ENCODE data around the gene TTLL3. TPM values are rescaled to one million over a fixed set of nuclear protein-coding genes. Genes with fewer than 3 reads are reported as not detected.
"Not testable (repeated sequence)": the region's sequence is repeated elsewhere in the genome, so short reads cannot be mapped to it uniquely, and the experiment has no call there.

The TTLL3 gene
- total RNA-seq, 1 donor from 2014 or later = 13.6 TPM

- H3K4me1 ChIP-seq (ENCODE audit: control insufficient read depth in 3 of 3, insufficient read depth in 3 of 3, low read length in 3 of 3); H3K4me3 ChIP-seq (ENCODE audit: low read length in 3 of 3); H3K9ac ChIP-seq (ENCODE audit: low read depth in 1 of 3, low read length in 3 of 3); H3K9me3 ChIP-seq (ENCODE audit: control insufficient read depth in 3 of 3, low read length in 3 of 3); H3K36me3 ChIP-seq (ENCODE audit: control insufficient read depth in 3 of 3, insufficient read depth in 3 of 3, low read length in 3 of 3); H3K27me3 ChIP-seq (ENCODE audit: control insufficient read depth in 3 of 3, insufficient read depth in 3 of 3, low read length in 3 of 3); H3K27ac ChIP-seq (ENCODE audit: low read depth, low read length): not testable (repeated sequence)
Measured at GRCh38 chr3:9876255-9876654, 66.2 kb downstream of the TTLL3 start.

- Histone ChIP-seq H3K27ac (ENCODE audit: low read depth, low read length) (no peak overlapping the region), H3K4me1 (ENCODE audit: control insufficient read depth in 3 of 3, insufficient read depth in 3 of 3, low read length in 3 of 3) (no peaks in the 10 kb centered on the region), H3K27me3 (ENCODE audit: control insufficient read depth in 3 of 3, insufficient read depth in 3 of 3, low read length in 3 of 3) (no peaks in the 10 kb centered on the region), H3K9me3 (ENCODE audit: control insufficient read depth in 3 of 3, low read length in 3 of 3) (no peaks in the 10 kb centered on the region), H3K36me3 (ENCODE audit: control insufficient read depth in 3 of 3, insufficient read depth in 3 of 3, low read length in 3 of 3) (no peaks in the 10 kb centered on the region), H3K4me3 (ENCODE audit: low read length in 3 of 3) (no peak overlapping the region), H3K9ac (ENCODE audit: low read depth in 1 of 3, low read length in 3 of 3) (no peak overlapping the region)
Measured at GRCh38 chr3:9876991-9877390, 66.9 kb downstream of the TTLL3 start.

- no peak overlapping the region for H3K9ac ChIP-seq (ENCODE audit: low read depth in 1 of 3, low read length in 3 of 3)
- no peak overlapping the region for H3K27ac ChIP-seq (ENCODE audit: low read depth, low read length)
- H3K4me3 ChIP-seq (ENCODE audit: low read length in 3 of 3) = no peak overlapping the region
- no peaks in the 10 kb centered on the region for H3K36me3 ChIP-seq (ENCODE audit: control insufficient read depth in 3 of 3, insufficient read depth in 3 of 3, low read length in 3 of 3)
- H3K27me3 ChIP-seq (ENCODE audit: control insufficient read depth in 3 of 3, insufficient read depth in 3 of 3, low read length in 3 of 3) = no peaks in the 10 kb centered on the region
- H3K9me3 ChIP-seq (ENCODE audit: control insufficient read depth in 3 of 3, low read length in 3 of 3) = no peaks in the 10 kb centered on the region
- H3K4me1 ChIP-seq (ENCODE audit: control insufficient read depth in 3 of 3, insufficient read depth in 3 of 3, low read length in 3 of 3) = no peaks in the 10 kb centered on the region
Measured at GRCh38 chr3:9878700-9879099, 68.6 kb downstream of the TTLL3 start.

GRCh38 chr3:9879830-9880549 is 69.9 kb downstream of the TTLL3 start, which contains the start of gene CIDEC:
Gene CIDEC, minus strand, starts transcription at chr3:9880253. Its CDS starts 1,767 bp downstream, at chr3:9878486.
- Histone ChIP-seq H3K9me3 (ENCODE audit: control insufficient read depth in 3 of 3, low read length in 3 of 3) (no peaks in the 10 kb centered on the region), H3K9ac (ENCODE audit: low read depth in 1 of 3, low read length in 3 of 3) (no peak within 1 kb of the TSS), H3K4me3 (ENCODE audit: low read length in 3 of 3) (no peak within 1 kb of the TSS), H3K27me3 (ENCODE audit: control insufficient read depth in 3 of 3, insufficient read depth in 3 of 3, low read length in 3 of 3) (no peaks in the 10 kb centered on the region), H3K4me1 (ENCODE audit: control insufficient read depth in 3 of 3, insufficient read depth in 3 of 3, low read length in 3 of 3) (no peaks in the 10 kb centered on the region), H3K27ac (ENCODE audit: low read depth, low read length) (no peak within 1 kb of the TSS), H3K36me3 (ENCODE audit: control insufficient read depth in 3 of 3, insufficient read depth in 3 of 3, low read length in 3 of 3) (no peaks in the 10 kb centered on the region)

GRCh38 chr3:9881441-9881840 is 71.4 kb downstream of the TTLL3 start:
- Histone ChIP-seq H3K4me1 (ENCODE audit: control insufficient read depth in 3 of 3, insufficient read depth in 3 of 3, low read length in 3 of 3) (no peaks in the 10 kb centered on the region), H3K9me3 (ENCODE audit: control insufficient read depth in 3 of 3, low read length in 3 of 3) (no peaks in the 10 kb centered on the region), H3K9ac (ENCODE audit: low read depth in 1 of 3, low read length in 3 of 3) (no peak overlapping the region), H3K27ac (ENCODE audit: low read depth, low read length) (no peak overlapping the region), H3K4me3 (ENCODE audit: low read length in 3 of 3) (no peak overlapping the region), H3K27me3 (ENCODE audit: control insufficient read depth in 3 of 3, insufficient read depth in 3 of 3, low read length in 3 of 3) (no peaks in the 10 kb centered on the region), H3K36me3 (ENCODE audit: control insufficient read depth in 3 of 3, insufficient read depth in 3 of 3, low read length in 3 of 3) (no peaks in the 10 kb centered on the region)

- Histone ChIP-seq H3K4me3 (ENCODE audit: low read length in 3 of 3) (no peak overlapping the region), H3K9ac (ENCODE audit: low read depth in 1 of 3, low read length in 3 of 3) (no peak overlapping the region)
Measured at GRCh38 chr3:9883706-9884554, 73.9 kb downstream of the TTLL3 start.

GRCh38 chr3:9884555-9885165 is 74.6 kb downstream of the TTLL3 start:
- no peaks in the 10 kb centered on the region for H3K4me1 ChIP-seq (ENCODE audit: control insufficient read depth in 3 of 3, insufficient read depth in 3 of 3, low read length in 3 of 3)
- no peak overlapping the region for H3K27ac ChIP-seq (ENCODE audit: low read depth, low read length)
- no peaks in the 10 kb centered on the region for H3K36me3 ChIP-seq (ENCODE audit: control insufficient read depth in 3 of 3, insufficient read depth in 3 of 3, low read length in 3 of 3)
- H3K9ac ChIP-seq (ENCODE audit: low read depth in 1 of 3, low read length in 3 of 3) = no peak overlapping the region
- H3K4me3 ChIP-seq (ENCODE audit: low read length in 3 of 3) = no peak overlapping the region
- H3K27me3 ChIP-seq (ENCODE audit: control insufficient read depth in 3 of 3, insufficient read depth in 3 of 3, low read length in 3 of 3) = no peaks in the 10 kb centered on the region
- no peaks in the 10 kb centered on the region for H3K9me3 ChIP-seq (ENCODE audit: control insufficient read depth in 3 of 3, low read length in 3 of 3)

More at GRCh38 chr3:9883706-9884554, 73.9 kb downstream of the TTLL3 start:
- H3K27me3 ChIP-seq (ENCODE audit: control insufficient read depth in 3 of 3, insufficient read depth in 3 of 3, low read length in 3 of 3) = no peaks in the 10 kb centered on the region
- H3K27ac ChIP-seq (ENCODE audit: low read depth, low read length) = no peak overlapping the region
- H3K36me3 ChIP-seq (ENCODE audit: control insufficient read depth in 3 of 3, insufficient read depth in 3 of 3, low read length in 3 of 3) = no peaks in the 10 kb centered on the region
- no peaks in the 10 kb centered on the region for H3K9me3 ChIP-seq (ENCODE audit: control insufficient read depth in 3 of 3, low read length in 3 of 3)
- no peaks in the 10 kb centered on the region for H3K4me1 ChIP-seq (ENCODE audit: control insufficient read depth in 3 of 3, insufficient read depth in 3 of 3, low read length in 3 of 3)

Other genes with a start within 250 kb of the TTLL3 start
- gene MTMR14, start 160.8 kb upstream of the TTLL3 start, total RNA-seq = 30.8 TPM
- gene CPNE9, start 106.4 kb upstream of the TTLL3 start, total RNA-seq = 0.52 TPM
- 10.4 TPM for gene BRPF1, start 78.5 kb upstream of the TTLL3 start, total RNA-seq
- 29.2 TPM for gene OGG1, start 60.3 kb upstream of the TTLL3 start, total RNA-seq
- 23.0 TPM for gene CAMK1, start 40.3 kb upstream of the TTLL3 start, total RNA-seq
- gene TADA3, start 17.8 kb upstream of the TTLL3 start, total RNA-seq = 27.1 TPM
- gene ARPC4, start 17.2 kb upstream of the TTLL3 start, total RNA-seq = 65.2 TPM
- gene RPUSD3, start 33.7 kb downstream of the TTLL3 start, total RNA-seq = 14.6 TPM
- gene CIDEC, start 70.0 kb downstream of the TTLL3 start, total RNA-seq = 9.4 TPM
- gene JAGN1, start 80.3 kb downstream of the TTLL3 start, total RNA-seq = 35.0 TPM
- not detected for gene IL17RE, start 92.6 kb downstream of the TTLL3 start, total RNA-seq
- 12.5 TPM for gene IL17RC, start 106.8 kb downstream of the TTLL3 start, total RNA-seq
- gene CRELD1, start 123.6 kb downstream of the TTLL3 start, total RNA-seq = 12.0 TPM
- gene PRRT3, start 142.1 kb downstream of the TTLL3 start, total RNA-seq = 0.52 TPM
- gene EMC3, start 176.6 kb downstream of the TTLL3 start, total RNA-seq = 27.1 TPM
- gene FANCD2, start 216.2 kb downstream of the TTLL3 start, total RNA-seq = 11.5 TPM

All from skeletal muscle tissue (tissue), 4 donors.